Activated gamma-delta T cell (primary cell): ENCODE measurements around the gene COMT.
"Not testable (repeated sequence)": the region's sequence is repeated elsewhere in the genome, so short reads cannot be mapped to it uniquely, and the experiment has no call there.

Source experiments
- DNase-seq: peaks from one replicate; lab custom pipeline; 2025; lab: John Stamatoyannopoulos, UW

Gene COMT

GRCh38 chr22:19909350-19910179 lies 32.0 kb upstream of the COMT start:
- DNase-seq: no peak

- DNase-seq: no peak
Observed at GRCh38 chr22:19910180-19910744, 31.3 kb upstream of the COMT start.

DNA sequence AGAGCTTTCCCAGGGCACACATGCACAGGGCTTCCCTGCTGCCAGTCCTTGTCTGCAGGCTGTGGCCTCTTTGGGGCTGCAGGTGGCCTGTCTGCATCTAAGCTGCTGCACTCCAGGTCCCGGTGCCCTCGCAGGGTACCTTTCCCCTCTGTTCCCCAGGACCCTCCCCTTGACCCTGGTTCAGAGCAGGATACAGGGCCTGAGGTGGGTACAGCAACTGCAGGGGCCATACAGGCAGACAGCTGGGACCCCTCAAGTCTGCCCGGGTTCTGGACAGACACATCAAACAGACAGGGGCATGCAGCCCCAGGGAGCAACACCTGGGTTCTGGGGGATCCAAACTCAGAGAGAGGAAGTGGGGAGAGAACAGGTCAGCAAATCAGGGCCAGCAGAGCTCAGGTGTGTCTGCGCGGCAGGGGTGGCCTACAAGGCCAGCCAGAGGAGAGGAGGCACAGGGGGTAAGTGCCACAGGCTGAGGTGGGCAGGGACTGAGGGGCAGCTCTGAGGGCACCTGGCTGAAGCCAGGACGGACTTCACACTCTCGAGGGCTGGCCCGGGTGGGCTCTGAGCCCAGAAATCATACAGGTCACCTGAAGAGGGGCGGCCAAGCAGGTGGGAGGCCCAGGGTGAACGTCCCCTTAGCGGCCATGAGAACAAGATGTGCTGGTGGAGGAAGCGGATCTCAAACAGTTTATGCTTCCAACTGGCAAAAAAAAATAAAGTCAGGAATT lies 29.9 kb upstream of the COMT start:
- no peak for DNase-seq

- DNase-seq: no peak
Observed at GRCh38 chr22:19912271-19912999, 29.1 kb upstream of the COMT start.

GRCh38 chr22:19913337-19913936 lies 28.1 kb upstream of the COMT start:
- DNase-seq: no peak

DNA sequence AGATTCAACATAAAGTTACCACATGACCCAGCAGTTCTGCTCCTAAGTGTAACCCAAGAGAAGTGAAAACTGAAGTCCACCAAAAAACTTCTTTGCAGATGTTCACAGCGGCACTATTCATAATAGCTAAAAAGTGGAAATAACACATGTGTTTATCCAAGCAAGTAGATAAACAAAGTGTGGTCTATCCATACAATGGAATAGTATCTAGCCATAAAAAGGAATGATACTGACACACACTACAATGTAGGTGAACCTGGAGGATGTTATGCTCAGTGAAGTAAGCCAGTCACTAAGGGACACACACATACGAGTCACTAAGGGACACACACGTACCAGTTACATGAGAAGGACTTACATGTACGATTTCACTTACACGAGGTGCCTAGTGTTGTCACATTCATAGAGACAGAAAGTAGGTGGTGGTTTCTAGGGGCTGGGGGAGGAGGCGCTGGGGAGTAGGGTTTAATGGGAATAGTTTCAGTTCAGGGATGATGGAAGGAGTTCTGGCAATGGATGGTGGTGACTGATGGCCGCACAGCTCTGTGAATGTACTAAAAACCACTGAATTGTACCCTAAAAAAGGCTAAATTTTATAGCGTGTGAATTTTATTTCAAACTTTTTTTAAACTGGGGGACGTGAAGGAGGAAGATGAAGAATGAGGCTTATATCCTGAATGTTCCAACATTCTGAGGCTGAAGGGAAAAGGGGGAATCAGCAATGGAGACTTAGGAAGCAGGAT lies 27.2 kb upstream of the COMT start:
- DNase-seq: no peak

GRCh38 chr22:19915287-19915954 lies 26.2 kb upstream of the COMT start:
- DNase-seq: no peak

- DNase-seq: no peak
Observed at GRCh38 chr22:19916006-19916405, 25.6 kb upstream of the COMT start.

DNA sequence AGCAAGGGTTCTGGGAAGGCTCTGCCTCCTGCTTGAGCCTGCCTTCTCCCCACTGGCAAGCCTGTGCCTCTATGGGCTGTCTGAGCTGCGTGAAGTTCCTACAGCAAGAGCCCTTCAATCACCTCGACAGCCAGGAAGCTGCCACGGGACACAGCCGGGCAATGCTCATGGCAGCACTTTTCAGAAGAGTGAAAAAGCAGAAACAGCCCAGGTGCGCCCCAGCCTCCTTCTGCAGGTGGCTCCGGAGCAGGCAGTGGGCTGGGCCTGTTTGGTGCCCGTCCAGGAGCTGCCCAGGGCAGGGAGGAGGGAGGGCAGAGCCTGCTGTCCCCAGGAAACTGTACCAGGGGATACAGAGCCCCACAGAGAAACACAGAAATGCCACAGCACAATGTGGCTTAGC lies 24.6 kb upstream of the COMT start:
- DNase-seq: no peak

- no peak for DNase-seq
Observed at GRCh38 chr22:19917389-19918138, 24.0 kb upstream of the COMT start.

- no peak for DNase-seq
Observed at GRCh38 chr22:19918332-19919106, 23.1 kb upstream of the COMT start.

DNA sequence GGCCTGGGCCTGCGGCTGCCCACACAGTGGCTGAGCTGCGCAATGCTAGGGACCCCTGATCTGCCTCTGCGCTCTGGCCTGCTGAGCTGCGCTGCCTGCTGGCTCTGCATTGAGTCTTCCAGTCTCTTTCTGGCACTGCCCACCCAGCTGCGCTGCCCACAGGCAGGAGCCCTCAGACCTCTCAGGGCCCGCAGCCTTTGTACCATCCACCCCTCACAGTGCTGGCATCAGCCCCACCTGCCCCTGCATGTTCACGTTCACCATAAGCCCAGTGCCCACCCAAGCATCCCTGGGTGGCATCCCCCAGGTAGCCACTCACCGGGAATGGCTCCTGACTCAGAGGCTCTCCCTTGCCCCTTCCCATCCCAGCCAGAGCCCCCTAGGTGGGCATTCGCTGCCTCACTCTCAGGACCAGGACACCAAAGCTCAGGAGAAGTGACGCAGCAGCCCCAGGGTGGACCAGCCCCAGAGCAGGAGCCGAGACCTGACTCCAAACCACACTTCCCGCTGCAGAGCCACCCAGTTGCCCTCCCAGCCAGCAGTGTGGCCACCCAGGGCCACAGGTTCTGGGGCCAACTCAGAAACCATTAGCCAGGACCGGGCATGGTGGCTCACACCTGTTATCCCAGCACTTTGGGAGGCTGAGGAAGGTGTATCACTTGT lies 21.7 kb upstream of the COMT start:
- DNase-seq: no peak

GRCh38 chr22:19921544-19922081 lies 20.0 kb upstream of the COMT start:
- DNase-seq: no peak

DNA sequence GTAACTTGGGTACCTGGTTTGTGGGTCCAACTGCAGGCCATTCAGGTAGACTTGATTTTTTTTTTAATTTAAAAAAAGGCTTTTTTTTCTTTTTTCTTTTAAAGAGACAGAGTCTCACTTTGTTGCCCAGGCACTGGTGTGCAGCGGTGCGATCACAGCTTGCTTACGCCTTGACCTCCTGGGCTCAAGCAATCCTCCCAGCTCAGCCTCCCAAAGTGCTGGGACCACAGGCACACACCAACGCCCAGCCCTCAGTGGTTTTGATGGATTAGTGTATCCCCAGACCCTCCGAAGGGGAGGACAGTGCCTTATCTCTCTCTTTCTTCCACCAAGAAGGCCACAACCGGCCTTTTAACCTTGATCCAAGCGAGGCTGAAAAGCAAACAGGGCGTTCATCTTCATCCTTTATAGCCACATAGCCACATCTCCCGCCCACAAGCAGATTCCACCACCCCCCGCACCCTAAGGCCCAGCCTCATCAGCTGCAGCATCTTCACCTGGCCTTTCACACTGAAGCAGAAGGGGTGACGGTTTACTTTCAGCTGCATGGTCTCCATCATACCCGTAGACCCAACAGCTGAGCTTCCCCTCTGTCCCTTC lies 17.6 kb upstream of the COMT start:
- no peak for DNase-seq

GRCh38 chr22:19926028-19926427 lies 15.5 kb upstream of the COMT start:
- DNase-seq: not testable (repeated sequence)

DNA sequence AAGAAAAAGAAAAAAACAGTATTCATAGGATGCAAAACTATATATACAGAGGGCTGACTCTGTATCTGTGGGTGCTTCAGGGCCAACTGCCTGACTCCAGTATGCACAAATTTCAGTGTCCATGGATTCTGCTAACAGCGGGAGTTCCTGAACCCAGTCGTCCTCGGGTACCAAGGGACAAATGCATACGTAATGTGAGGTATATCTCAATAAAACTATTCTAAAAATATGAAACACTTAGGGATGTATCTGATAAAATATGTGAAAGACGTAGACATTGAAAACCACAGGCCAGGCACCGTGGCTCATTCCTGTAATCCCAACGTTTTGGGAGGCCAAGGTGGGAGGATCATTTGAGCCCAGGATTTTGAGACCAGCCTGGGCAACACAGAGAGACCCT lies 13.9 kb upstream of the COMT start:
- no peak for DNase-seq

GRCh38 chr22:19928207-19928606 lies 13.4 kb upstream of the COMT start:
- DNase-seq: no peak
